GM18868 (cell line): ENCODE measurements around the gene EPHA6.

Source experiments
- ATAC-seq: cut with Tn5 transposase; IDR thresholded peaks from one replicate; pipeline ENCODE4 v1.9.1; 2021; ENCODE audit warnings: mild to moderate bottlenecking, moderate library complexity; ENCODE audit not compliant: unreplicated experiment

EPHA6 gene

DNA sequence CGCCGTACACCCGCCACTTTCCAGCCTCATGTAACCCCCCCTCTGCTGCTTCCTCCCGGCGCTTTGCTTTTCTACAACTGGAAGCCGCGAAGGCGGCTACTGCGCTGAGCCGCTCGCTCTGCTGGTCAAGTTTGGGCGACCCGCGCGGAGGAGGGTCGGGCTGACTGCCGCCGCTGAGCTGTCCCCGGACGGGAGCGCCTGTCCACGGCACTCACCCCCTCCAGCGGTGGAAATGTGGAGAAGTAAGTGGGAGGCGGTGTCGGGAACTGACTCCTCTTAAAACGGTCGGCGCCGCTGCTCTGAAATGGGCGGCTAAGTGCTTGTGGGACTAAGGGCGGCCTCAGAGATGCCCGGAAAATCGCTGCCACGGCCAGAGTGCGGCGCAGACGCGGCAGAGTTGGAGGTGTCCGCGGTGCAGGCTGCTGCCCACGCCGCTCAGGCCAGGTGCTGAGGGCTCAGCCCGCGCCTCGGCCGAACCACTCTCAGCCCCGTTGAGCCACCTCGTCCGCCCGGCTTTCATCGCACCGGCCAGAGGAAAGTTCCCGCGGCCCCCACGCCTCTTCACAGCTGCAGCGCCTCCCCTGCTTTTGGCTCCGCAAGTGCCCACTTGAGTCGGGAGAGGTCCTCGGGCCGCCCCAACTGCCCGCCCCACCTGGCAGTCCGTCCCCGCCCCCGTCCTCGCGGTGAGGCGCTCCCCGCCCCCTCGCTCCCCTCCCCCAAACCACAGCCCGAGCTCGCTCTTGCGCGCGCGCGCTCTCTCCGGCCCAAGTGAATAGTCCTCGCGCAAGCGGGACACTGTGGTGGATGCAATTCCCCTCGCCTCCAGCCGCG is at the start of gene EPHA6:
Gene EPHA6, plus strand, starts transcription at position 775 of the 831 bp plus-strand sequence.
- ATAC-seq = peak; percentile 12

DNA sequence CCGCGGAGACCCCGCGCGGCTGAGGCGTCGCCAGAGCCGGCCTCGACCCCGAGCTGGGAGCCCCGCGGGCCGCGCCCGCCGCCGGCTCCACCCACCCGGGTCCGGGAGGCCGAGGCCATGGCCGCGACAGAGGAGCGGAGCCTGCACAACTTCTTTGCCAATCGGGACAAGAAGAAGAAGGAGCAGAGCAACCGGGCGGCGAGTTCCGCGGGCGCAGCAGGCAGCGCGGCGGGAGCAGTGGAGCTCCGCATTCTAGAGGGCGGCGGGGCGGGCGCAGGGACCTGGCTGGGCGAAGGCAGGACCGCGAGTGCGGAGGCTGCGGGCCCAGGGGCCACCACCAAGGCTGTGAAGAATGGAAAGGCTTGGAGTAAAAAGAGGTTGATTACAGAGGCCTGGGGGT is 37.6 kb upstream of the EPHA6 start:
- ATAC-seq = no peak

DNA sequence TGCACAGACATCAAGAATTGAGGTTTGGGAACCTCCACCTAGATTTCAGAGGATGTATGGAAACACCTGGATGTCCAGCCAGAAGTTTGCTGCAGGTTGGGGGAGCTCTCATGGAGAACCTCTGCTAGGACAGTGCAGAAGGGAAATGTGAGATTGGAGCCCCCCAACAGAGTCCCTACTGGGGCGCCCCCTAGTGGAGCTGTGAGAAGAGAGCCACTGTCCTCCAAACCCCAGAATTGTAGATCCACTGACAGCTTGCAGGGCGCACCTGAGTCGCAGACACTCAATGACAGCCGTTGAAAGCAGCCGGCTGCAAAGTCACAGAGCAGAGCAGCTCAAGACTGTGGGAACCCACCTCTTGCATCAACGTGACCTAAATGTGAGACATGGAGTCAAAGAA is 34.6 kb upstream of the EPHA6 start:
- ATAC-seq = no peak

DNA sequence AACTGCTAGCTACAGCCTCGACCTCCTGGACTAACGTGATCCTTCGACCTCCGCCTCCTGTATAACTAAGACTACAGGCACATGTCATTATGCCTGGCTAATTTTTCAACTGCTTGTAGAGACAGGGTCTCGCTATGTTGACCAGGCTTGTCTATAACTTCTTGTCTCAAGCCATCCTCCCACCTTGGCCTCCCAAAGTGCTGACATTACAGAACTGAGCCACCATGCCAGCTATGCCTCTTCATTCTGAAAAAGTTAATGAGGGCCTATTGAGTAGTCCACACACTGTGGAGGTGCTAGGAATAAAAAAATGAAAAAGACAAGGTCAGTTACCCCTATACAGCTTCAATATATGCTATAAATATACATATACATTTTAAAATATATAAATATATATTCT is 18.3 kb upstream of the EPHA6 start:
- no peak for ATAC-seq

- ATAC-seq = no peak
Measured at GRCh38 chr3:96803870-96804269, 10.5 kb upstream of the EPHA6 start.

GRCh38 chr3:96806341-96806740 is 8.1 kb upstream of the EPHA6 start:
- no peak for ATAC-seq

DNA sequence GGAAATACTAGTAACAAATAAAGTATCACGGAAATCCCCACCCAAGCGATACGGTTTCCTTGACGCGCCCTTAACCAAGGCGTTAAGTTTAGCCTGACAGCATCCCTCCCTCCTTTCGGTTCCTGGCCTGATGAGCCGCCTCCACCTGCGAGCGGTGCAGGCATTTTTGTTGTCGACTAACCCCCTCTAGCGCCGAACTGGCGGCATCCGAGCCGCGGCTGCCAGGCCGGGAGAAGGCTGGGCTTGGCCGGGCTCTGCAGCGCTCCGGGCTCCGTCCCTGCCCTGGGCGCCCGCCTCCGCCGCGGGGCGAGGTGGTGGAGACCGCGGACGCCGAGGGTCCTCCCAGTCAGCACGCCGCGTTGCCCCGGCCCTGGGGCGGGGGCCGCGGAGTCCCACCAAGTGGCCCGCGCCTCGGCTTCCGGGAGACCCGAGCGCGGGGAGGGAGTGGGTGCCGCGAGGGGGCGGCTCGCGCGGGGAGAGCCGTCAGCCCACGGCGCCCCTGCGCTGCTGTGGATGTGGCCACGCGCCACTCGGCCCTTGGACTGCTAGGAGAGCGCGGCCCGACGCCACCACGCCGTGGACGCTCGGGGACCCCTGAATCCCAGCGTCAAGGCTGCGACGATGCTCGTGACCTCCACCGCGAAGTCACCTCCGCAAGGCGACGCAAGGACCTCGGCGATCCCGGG is 1.1 kb upstream of the EPHA6 start:
- peak; percentile 98 for ATAC-seq

DNA sequence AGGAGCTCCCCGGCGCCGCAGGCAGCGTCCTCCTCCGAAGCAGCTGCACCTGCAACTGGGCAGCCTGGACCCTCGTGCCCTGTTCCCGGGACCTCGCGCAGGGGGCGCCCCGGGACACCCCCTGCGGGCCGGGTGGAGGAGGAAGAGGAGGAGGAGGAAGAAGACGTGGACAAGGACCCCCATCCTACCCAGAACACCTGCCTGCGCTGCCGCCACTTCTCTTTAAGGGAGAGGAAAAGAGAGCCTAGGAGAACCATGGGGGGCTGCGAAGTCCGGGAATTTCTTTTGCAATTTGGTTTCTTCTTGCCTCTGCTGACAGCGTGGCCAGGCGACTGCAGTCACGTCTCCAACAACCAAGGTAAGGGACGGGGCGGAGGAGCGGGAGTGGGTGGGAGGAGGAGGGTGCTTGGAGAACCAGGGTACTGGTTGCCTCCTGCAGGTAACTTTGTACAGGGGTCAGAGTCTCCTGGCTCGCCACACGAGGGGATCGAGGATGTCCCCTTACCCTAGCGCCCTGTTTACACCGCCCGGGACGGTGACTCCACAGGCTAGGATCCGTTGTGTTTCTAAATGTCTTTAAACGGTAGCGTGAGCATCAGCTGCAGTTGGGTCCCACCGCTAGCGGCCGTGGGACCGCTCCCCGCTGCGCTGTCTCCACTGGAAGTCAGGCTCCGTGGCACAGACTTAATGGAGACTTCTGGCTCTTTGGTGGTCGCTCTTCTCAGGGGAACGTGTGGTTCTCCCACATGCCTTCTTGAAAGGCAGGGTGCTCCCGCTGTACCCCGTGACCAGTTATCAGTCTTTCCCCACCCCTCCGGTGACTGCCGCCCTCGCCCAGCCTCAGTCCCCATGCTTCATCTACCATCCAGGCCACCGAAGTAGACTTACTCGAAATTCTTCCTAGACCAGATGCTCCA is 515 bp downstream of the EPHA6 start:
- ATAC-seq = no peak

- ATAC-seq = no peak
Measured at GRCh38 chr3:96831175-96831574, 16.8 kb downstream of the EPHA6 start.

GRCh38 chr3:96833301-96833700 is 18.9 kb downstream of the EPHA6 start:
- ATAC-seq = no peak

GRCh38 chr3:96836153-96836915 is 21.9 kb downstream of the EPHA6 start:
- ATAC-seq = no peak

DNA sequence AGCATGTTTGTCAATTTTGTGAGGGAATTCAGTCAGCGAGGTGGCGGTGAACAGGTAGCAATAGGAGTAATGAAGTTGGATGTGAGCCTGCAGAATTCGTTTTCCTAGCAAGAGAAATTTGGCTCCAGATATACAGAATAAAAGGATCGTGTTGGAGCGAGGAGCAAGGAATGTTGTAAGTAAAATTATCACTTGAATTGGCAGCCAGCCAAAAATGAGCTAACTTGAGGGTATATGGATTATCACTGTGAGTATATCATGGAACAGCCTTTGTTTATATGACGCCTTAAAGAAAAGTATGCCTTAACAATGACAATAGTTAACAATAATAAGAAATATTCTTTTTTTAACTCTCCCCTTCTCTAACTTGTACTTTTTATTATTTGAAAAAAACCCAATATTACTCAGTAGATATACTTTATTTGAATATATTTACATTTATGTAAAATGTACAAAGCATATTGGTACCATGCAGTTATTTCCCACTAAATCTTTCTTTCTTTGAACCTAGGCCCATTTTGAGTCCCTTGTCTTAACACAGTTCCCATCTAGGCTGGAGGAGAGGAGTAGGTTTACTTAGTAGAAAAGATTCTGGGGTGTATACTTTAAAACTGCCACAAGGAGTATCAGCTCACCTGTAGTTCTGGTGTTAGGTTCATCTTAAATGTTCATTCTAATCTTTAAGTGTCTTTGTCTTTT is 29.3 kb downstream of the EPHA6 start:
- no peak for ATAC-seq

- no peak for ATAC-seq
Measured at GRCh38 chr3:96844204-96844514, 29.8 kb downstream of the EPHA6 start.

GRCh38 chr3:96852849-96853248 is 38.5 kb downstream of the EPHA6 start:
- no peak for ATAC-seq

DNA sequence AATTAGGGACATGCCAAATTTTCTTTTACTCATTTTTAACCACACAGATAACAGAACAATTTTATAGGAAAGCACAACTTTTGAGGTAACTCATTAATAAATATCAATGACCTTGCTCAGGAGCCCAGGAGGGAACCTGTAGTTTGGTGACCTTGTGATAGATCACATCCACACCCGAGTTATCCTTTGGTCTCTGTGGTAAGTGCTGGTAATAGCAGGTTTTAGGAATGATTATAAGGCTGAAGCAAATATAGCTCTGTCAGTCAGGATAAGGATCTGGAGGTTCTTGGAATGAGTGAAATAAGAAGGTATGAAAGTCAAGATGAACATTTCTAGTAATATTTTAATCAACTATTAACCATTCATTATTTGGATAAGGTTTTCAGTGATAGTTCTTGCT is 46.5 kb downstream of the EPHA6 start:
- ATAC-seq = no peak

- ATAC-seq = peak; percentile 82
Measured at GRCh38 chr3:96863129-96863740, 48.8 kb downstream of the EPHA6 start.

DNA sequence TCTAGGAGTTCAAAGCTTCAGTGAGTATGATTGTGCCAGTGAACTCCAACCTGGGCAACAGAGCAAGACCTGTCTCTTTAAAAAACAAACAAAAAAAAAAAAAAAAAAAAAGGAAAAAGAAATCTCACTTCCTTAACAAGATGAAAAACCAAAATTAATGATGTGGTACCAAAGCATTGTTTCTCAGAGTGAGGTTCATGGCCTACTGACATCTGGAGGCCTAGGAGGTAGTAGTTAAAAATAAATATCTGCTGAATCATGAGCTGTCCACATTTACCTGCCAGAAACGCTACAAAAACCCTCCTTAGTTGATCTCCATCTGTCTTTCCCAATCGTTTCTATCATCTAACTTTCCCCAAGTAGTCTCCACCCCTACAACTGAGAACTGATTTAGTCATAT is 51.2 kb downstream of the EPHA6 start:
- ATAC-seq = no peak

GRCh38 chr3:96869316-96869715 is 54.9 kb downstream of the EPHA6 start:
- ATAC-seq = no peak

- ATAC-seq = no peak
Measured at GRCh38 chr3:96877510-96877909, 63.1 kb downstream of the EPHA6 start.

GRCh38 chr3:96900031-96900430 is 85.6 kb downstream of the EPHA6 start:
- ATAC-seq = no peak
